Vagina (tissue), 2 donors: ENCODE data around the gene NECTIN2.

ENCODE experiments used
- POLR2A ChIP-seq, 2 donors: fragments of 450-650 bp; IDR thresholded peaks; one replicate each; pipeline ENCODE4 v1.6.1; 2017; ENCODE audit warnings: antibody characterized with exemption in 2 of 2, mild to moderate bottlenecking in 2 of 2, moderate library complexity in 2 of 2
- POLR2AphosphoS5 ChIP-seq, 2 donors: sonication (generic); formaldehyde crosslinking; IDR thresholded peaks; one replicate each; pipeline ENCODE4 v1.9.0; 2017; ENCODE audit warnings: antibody characterized with exemption in 2 of 2, mild to moderate bottlenecking in 2 of 2, low read depth in 1 of 2; ENCODE audit not compliant: insufficient read depth in 1 of 2

DNA sequence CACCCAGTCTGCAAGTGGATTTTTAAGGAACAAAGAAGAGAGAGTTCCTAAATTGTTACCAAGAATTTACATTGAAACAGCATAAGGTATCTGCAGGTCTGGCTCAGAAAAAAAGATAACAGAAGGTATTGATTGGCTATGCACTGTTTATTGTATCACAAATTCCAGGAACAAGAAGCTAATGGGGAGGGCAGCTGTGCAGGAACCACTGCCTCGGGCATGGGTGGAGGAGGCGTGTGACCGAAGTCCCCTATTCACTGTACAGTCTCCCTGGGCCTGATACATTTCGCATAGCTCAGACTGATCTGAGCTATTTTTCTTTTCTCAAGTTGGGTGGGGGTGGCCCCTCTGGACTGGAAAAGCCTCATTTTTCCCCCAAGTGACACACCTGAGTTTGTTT is 11.7 kb downstream of the NECTIN2 start:
- TF ChIP-seq POLR2A (IDR thresholded peaks at IDR 0.05), result no peak
- no peak for TF ChIP-seq POLR2AphosphoS5 (IDR thresholded peaks at IDR 0.05; ENCODE audit: insufficient read depth in 1 of 2, low read depth in 1 of 2)
